Measurements from ENCODE around the gene C1QB.

Gene C1QB

GRCh38 chr1:22639286-22639685 lies 13.8 kb upstream of the C1QB start:
- no peaks in the 10 kb centered on the region for H3K36me3 ChIP-seq (ENCODE audit: insufficient read depth, low read length)
- peaks cover 7% of the 10 kb centered on the region for H3K9me3 ChIP-seq (ENCODE audit: low read length)
- H3K4me1 ChIP-seq (ENCODE audit: insufficient read depth, low read length): no peaks in the 10 kb centered on the region
- H3K27me3 ChIP-seq (ENCODE audit: insufficient read depth, low read length): peaks cover 8% of the 10 kb centered on the region
- H2AFZ ChIP-seq (ENCODE audit: low read depth, low read length): no peak overlapping the region
- no peak overlapping the region for H3K4me3 ChIP-seq (ENCODE audit: low read length)

- no peaks in the 10 kb centered on the region for H3K4me1 ChIP-seq (ENCODE audit: insufficient read depth, low read length)
- H3K4me3 ChIP-seq (ENCODE audit: low read length): no peak overlapping the region
- peaks cover 11% of the 10 kb centered on the region for H3K27me3 ChIP-seq (ENCODE audit: insufficient read depth, low read length)
- no peaks in the 10 kb centered on the region for H3K9me3 ChIP-seq (ENCODE audit: low read length)
- H3K36me3 ChIP-seq (ENCODE audit: insufficient read depth, low read length): no peaks in the 10 kb centered on the region
- H2AFZ ChIP-seq (ENCODE audit: low read depth, low read length): no peak overlapping the region
Measured at GRCh38 chr1:22641247-22641646, 11.8 kb upstream of the C1QB start.

DNA sequence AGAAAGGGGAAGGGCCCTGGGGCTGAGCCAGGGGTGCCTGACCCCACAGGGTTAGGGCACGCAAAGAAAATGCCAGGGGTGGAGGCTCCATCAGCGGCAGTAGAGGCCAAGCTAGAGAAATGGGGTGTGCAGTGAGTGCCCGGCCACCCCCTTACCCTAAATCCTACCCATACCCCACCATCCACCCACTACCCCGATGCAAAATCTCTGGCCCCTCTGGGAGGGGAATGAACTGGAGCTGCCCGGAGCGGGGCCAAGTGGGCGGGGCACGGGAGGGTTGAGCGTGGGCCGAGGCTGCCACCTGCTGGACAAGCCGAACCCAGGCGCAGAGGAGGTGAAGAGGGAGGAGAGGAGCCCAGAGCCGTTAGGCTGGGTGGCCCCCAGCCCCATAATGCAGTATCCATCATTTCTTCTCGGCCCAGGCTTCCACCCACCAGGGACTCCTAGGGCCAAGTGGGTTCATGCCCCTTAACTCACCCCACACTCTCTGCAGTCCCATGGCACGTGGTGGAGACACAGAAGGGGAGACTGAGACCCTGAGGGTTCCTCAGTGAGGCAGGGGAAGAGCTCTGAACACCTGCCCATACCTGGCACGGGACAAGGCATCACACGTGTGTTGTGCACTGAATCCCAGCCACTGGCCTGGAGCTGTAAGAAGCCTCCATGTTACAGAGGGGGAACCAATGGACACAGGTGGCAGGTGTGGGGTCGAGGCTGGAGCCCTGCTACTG lies 11.0 kb upstream of the C1QB start:
- Histone ChIP-seq H3K4me1 (ENCODE audit: insufficient read depth, low read length) (no peaks in the 10 kb centered on the region), H3K9me3 (ENCODE audit: low read length) (no peaks in the 10 kb centered on the region), H2AFZ (ENCODE audit: low read depth, low read length) (no peak overlapping the region), H3K27me3 (ENCODE audit: insufficient read depth, low read length) (peaks cover 11% of the 10 kb centered on the region), H3K36me3 (ENCODE audit: insufficient read depth, low read length) (no peaks in the 10 kb centered on the region), H3K4me3 (ENCODE audit: low read length) (no peak overlapping the region)

- Histone ChIP-seq H2AFZ (ENCODE audit: low read depth, low read length) (no peak within 1 kb of the TSS), H3K36me3 (ENCODE audit: insufficient read depth, low read length) (no peaks in the 10 kb centered on the region), H3K4me1 (ENCODE audit: insufficient read depth, low read length) (no peaks in the 10 kb centered on the region), H3K4me3 (ENCODE audit: low read length) (no peak within 1 kb of the TSS), H3K9me3 (ENCODE audit: low read length) (no peaks in the 10 kb centered on the region), H3K27me3 (ENCODE audit: insufficient read depth, low read length) (peaks cover 15% of the 10 kb centered on the region)
Measured at GRCh38 chr1:22643381-22643780, 9.7 kb upstream of the C1QB start, which contains the start of gene C1QC. Gene C1QC, plus strand, starts transcription at chr1:22643633. Its CDS starts 391 bp downstream, at chr1:22644024.

DNA sequence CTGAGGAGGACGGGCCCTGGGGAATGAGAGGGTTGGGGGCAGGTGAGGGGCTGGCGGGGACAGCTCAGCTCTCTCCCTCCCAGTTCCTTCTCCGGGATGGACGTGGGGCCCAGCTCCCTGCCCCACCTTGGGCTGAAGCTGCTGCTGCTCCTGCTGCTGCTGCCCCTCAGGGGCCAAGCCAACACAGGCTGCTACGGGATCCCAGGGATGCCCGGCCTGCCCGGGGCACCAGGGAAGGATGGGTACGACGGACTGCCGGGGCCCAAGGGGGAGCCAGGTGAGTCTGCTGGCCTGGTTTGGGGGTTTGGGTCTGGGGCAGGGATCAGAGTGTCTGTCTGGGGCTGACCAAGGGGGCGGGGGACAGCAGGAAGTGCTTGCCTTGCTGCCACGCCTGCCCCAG lies 9.1 kb upstream of the C1QB start:
- H2AFZ ChIP-seq (ENCODE audit: low read depth, low read length): no peak overlapping the region
- H3K9me3 ChIP-seq (ENCODE audit: low read length): no peaks in the 10 kb centered on the region
- peaks cover 15% of the 10 kb centered on the region for H3K27me3 ChIP-seq (ENCODE audit: insufficient read depth, low read length)
- H3K4me3 ChIP-seq (ENCODE audit: low read length): no peak overlapping the region
- H3K4me1 ChIP-seq (ENCODE audit: insufficient read depth, low read length): no peaks in the 10 kb centered on the region
- H3K36me3 ChIP-seq (ENCODE audit: insufficient read depth, low read length): no peaks in the 10 kb centered on the region

DNA sequence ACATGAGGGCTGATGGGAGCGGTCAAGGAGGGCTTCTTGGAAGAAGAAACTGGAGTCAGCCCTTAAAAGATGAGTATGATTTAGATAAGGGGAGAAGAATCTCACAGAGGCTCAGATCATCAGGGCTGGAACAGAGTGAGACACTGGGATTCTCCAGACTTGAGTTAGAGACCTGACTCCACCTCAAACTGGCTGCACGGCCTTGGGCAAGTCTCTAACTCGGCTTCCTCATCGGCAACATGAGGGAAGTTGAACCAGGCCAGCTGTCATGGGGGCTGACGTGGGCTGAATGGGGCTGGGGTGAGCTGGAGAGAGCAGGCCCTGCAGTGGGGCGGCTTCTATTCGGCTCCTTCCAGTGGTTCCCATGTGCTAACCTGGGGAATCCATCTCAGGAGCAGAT lies 7.1 kb upstream of the C1QB start:
- no peaks in the 10 kb centered on the region for H3K36me3 ChIP-seq (ENCODE audit: insufficient read depth, low read length)
- H3K4me1 ChIP-seq (ENCODE audit: insufficient read depth, low read length): no peaks in the 10 kb centered on the region
- no peaks in the 10 kb centered on the region for H3K9me3 ChIP-seq (ENCODE audit: low read length)
- H2AFZ ChIP-seq (ENCODE audit: low read depth, low read length): no peak overlapping the region
- H3K4me3 ChIP-seq (ENCODE audit: low read length): no peak overlapping the region
- H3K27me3 ChIP-seq (ENCODE audit: insufficient read depth, low read length): peaks cover 15% of the 10 kb centered on the region

DNA sequence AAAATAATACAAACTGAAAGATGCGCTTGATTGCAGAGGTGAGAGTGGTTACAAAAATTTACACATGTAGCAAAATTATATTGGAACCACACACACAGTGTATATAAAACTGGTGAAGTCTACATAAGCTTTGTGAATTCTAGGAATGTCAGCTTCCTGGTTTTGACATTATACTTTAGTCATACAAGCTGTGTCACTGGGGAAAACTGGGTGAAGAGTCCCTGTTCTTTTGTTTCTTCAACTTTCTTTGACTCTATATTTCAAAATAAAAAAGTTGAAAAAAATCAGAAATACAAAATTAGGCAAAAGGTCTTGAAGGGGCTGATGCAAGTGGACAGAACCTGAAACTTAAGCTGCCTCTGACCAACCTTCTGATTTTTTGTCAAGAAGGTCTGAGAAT lies 6.7 kb upstream of the C1QB start:
- no peak overlapping the region for H2AFZ ChIP-seq (ENCODE audit: low read depth, low read length)
- H3K27me3 ChIP-seq (ENCODE audit: insufficient read depth, low read length): peaks cover 15% of the 10 kb centered on the region
- H3K4me1 ChIP-seq (ENCODE audit: insufficient read depth, low read length): no peaks in the 10 kb centered on the region
- H3K4me3 ChIP-seq (ENCODE audit: low read length): no peak overlapping the region
- no peaks in the 10 kb centered on the region for H3K36me3 ChIP-seq (ENCODE audit: insufficient read depth, low read length)
- H3K9me3 ChIP-seq (ENCODE audit: low read length): no peaks in the 10 kb centered on the region

- no peaks in the 10 kb centered on the region for H3K36me3 ChIP-seq (ENCODE audit: insufficient read depth, low read length)
- no peaks in the 10 kb centered on the region for H3K9me3 ChIP-seq (ENCODE audit: low read length)
- H3K27me3 ChIP-seq (ENCODE audit: insufficient read depth, low read length): peaks cover 20% of the 10 kb centered on the region
- H3K4me1 ChIP-seq (ENCODE audit: insufficient read depth, low read length): peaks cover 4% of the 10 kb centered on the region
- H2AFZ ChIP-seq (ENCODE audit: low read depth, low read length): no peak overlapping the region
- H3K4me3 ChIP-seq (ENCODE audit: low read length): no peak overlapping the region
Measured at GRCh38 chr1:22650089-22650693, 2.8 kb upstream of the C1QB start.

- Histone ChIP-seq H3K9me3 (ENCODE audit: low read length) (no peaks in the 10 kb centered on the region), H3K27me3 (ENCODE audit: insufficient read depth, low read length) (peaks cover 20% of the 10 kb centered on the region), H3K4me1 (ENCODE audit: insufficient read depth, low read length) (peaks cover 4% of the 10 kb centered on the region), H2AFZ (ENCODE audit: low read depth, low read length) (no peak overlapping the region), H3K36me3 (ENCODE audit: insufficient read depth, low read length) (no peaks in the 10 kb centered on the region), H3K4me3 (ENCODE audit: low read length) (no peak overlapping the region)
Measured at GRCh38 chr1:22651941-22652856, 837 bp upstream of the C1QB start.

- Histone ChIP-seq H3K4me3 (ENCODE audit: low read length) (no peak overlapping the region), H3K9me3 (ENCODE audit: low read length) (no peaks in the 10 kb centered on the region), H2AFZ (ENCODE audit: low read depth, low read length) (no peak overlapping the region), H3K27me3 (ENCODE audit: insufficient read depth, low read length) (peaks cover 16% of the 10 kb centered on the region), H3K36me3 (ENCODE audit: insufficient read depth, low read length) (no peaks in the 10 kb centered on the region), H3K4me1 (ENCODE audit: insufficient read depth, low read length) (peaks cover 4% of the 10 kb centered on the region)
Measured at GRCh38 chr1:22654692-22655091, 1.7 kb downstream of the C1QB start.

GRCh38 chr1:22658385-22659163 lies 5.5 kb downstream of the C1QB start:
- no peak overlapping the region for H2AFZ ChIP-seq (ENCODE audit: low read depth, low read length)
- H3K27me3 ChIP-seq (ENCODE audit: insufficient read depth, low read length): peaks cover 5% of the 10 kb centered on the region
- no peaks in the 10 kb centered on the region for H3K9me3 ChIP-seq (ENCODE audit: low read length)
- H3K36me3 ChIP-seq (ENCODE audit: insufficient read depth, low read length): no peaks in the 10 kb centered on the region
- H3K4me3 ChIP-seq (ENCODE audit: low read length): no peak overlapping the region
- H3K4me1 ChIP-seq (ENCODE audit: insufficient read depth, low read length): no peaks in the 10 kb centered on the region

DNA sequence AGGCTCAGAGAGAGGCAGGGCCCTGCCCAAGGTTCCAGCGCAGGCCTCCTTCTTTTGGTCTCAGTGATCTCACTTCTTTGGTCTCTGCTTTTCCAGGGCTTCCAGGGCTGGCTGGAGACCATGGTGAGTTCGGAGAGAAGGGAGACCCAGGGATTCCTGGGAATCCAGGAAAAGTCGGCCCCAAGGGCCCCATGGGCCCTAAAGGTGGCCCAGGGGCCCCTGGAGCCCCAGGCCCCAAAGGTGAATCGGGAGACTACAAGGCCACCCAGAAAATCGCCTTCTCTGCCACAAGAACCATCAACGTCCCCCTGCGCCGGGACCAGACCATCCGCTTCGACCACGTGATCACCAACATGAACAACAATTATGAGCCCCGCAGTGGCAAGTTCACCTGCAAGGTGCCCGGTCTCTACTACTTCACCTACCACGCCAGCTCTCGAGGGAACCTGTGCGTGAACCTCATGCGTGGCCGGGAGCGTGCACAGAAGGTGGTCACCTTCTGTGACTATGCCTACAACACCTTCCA lies 7.7 kb downstream of the C1QB start:
- no peak overlapping the region for H3K4me3 ChIP-seq (ENCODE audit: low read length)

More for the DNA sequence above, 7.7 kb downstream of the C1QB start:
- no peaks in the 10 kb centered on the region for H3K9me3 ChIP-seq (ENCODE audit: low read length)
- H3K4me1 ChIP-seq (ENCODE audit: insufficient read depth, low read length): no peaks in the 10 kb centered on the region
- no peaks in the 10 kb centered on the region for H3K36me3 ChIP-seq (ENCODE audit: insufficient read depth, low read length)
- H2AFZ ChIP-seq (ENCODE audit: low read depth, low read length): no peak overlapping the region
- H3K27me3 ChIP-seq (ENCODE audit: insufficient read depth, low read length): no peaks in the 10 kb centered on the region
